GM12892 (cell line): ENCODE data around the gene CAMKMT.

Source experiments
- POLR2AphosphoS5 ChIP-seq: IDR thresholded peaks from 2 replicates; pipeline ENCODE4 v1.6.1; 2011; ENCODE audit warnings: low read depth, low read length, control low read depth
- TAF1 ChIP-seq: IDR thresholded peaks from 2 replicates; pipeline ENCODE4 v1.6.1; 2011; ENCODE audit warnings: low read depth, mild to moderate bottlenecking, control low read depth, low read length, borderline replicate concordance

GRCh38 chr2:44785433-44785832, 423.7 kb downstream of the CAMKMT start:
- no peak for TF ChIP-seq POLR2AphosphoS5
- TF ChIP-seq TAF1, result no peak
